ENCODE data around the gene CSNK2A3.

DNA sequence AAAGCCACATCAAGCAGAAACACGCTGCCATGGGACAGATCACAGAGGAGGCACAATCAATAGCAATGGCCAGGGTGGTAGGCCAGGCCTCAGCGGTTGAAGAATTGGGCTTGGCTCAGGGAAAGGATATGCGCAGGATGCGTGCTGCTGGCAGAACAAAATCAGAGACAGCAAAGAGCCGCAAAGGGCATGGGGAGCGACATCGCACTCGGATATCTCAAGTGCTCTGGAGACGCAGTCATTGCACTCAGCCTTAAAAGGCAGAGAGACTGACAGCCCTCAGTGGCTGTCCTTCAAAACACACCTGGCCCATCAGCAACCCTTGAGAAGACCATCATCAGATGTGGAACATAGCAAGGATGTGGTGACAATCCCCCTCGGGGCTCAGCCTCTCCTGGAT, 50.5 kb downstream of the CSNK2A3 start:
- TF ChIP-seq, protein P1, sequence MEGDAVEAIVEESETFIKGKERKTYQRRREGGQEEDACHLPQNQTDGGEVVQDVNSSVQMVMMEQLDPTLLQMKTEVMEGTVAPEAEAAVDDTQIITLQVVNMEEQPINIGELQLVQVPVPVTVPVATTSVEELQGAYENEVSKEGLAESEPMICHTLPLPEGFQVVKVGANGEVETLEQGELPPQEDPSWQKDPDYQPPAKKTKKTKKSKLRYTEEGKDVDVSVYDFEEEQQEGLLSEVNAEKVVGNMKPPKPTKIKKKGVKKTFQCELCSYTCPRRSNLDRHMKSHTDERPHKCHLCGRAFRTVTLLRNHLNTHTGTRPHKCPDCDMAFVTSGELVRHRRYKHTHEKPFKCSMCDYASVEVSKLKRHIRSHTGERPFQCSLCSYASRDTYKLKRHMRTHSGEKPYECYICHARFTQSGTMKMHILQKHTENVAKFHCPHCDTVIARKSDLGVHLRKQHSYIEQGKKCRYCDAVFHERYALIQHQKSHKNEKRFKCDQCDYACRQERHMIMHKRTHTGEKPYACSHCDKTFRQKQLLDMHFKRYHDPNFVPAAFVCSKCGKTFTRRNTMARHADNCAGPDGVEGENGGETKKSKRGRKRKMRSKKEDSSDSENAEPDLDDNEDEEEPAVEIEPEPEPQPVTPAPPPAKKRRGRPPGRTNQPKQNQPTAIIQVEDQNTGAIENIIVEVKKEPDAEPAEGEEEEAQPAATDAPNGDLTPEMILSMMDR (IDR thresholded peaks at IDR 0.05; ENCODE audit: poor library complexity) = no peak
- TF ChIP-seq EZH2 (IDR thresholded peaks at IDR 0.05; ENCODE audit: borderline replicate concordance) (no peak), EZH2phosphoT487 (IDR thresholded peaks at IDR 0.05; ENCODE audit: low read depth, severe bottlenecking, unreplicated experiment) (no peak)
